DND-41 (cell line): Measurements from ENCODE around the gene ZNF19.

Source experiments
- ATAC-seq: fragments of 200-7000 bp; cut with Tn5 transposase; 3 replicates; pipeline ENCODE4 v1.9.1; 2021; ENCODE audit warnings: low read depth; ENCODE audit not compliant: insufficient read depth
- DNase-seq: peaks from one replicate; pipeline ENCODE4 v3.0.0-alpha.2; 2020
- H2AFZ ChIP-seq: 2 replicates; pipeline ENCODE4 v1.6.0; 2012; ENCODE audit warnings: low read depth, low read length
- H3K27ac ChIP-seq: 2 replicates; pipeline ENCODE4 v1.5.1; 2012; ENCODE audit warnings: low read length, inconsistent platforms
- H3K27me3 ChIP-seq: fragments of 200-600 bp; sonication (generic); 2 replicates; pipeline ENCODE4 v1.6.0; 2012; ENCODE audit warnings: low read length, mild to moderate bottlenecking, inconsistent platforms; ENCODE audit not compliant: insufficient read depth, poor library complexity
- H3K36me3 ChIP-seq: 2 replicates; pipeline ENCODE4 v1.5.1; 2012; ENCODE audit warnings: low read length, inconsistent platforms; ENCODE audit not compliant: insufficient read depth
- H3K4me1 ChIP-seq: 2 replicates; pipeline ENCODE4 v1.5.1; 2012; ENCODE audit warnings: mild to moderate bottlenecking, low read length; ENCODE audit not compliant: insufficient read depth
- H3K4me2 ChIP-seq: 2 replicates; pipeline ENCODE4 v1.6.0; 2012; ENCODE audit warnings: mild to moderate bottlenecking, moderate library complexity, low read length, inconsistent platforms; ENCODE audit not compliant: insufficient read depth
- H3K4me3 ChIP-seq, 2 experiments: fragments of 200-600 bp in 1 of 2; shearing (Covaris generic) in 1 of 2; 2 replicates each; pipeline ENCODE4 v1.5.1; 2012 to 2016; ENCODE audit warnings: inconsistent platforms in 2 of 2, low read length in 2 of 2, mild to moderate bottlenecking in 2 of 2, low read depth in 1 of 2, moderate library complexity in 1 of 2
- H3K79me2 ChIP-seq: 2 replicates; pipeline ENCODE4 v1.6.0; 2012; ENCODE audit warnings: low read length, inconsistent platforms; ENCODE audit not compliant: insufficient read depth
- H3K9ac ChIP-seq: 2 replicates; pipeline ENCODE4 v1.6.0; 2012; ENCODE audit warnings: low read depth, mild to moderate bottlenecking, inconsistent platforms, low read length, moderate library complexity
- H3K9me3 ChIP-seq: 2 replicates; pipeline ENCODE4 v1.5.1; 2012; ENCODE audit warnings: low read length, moderate library complexity, mild to moderate bottlenecking, inconsistent platforms; ENCODE audit not compliant: insufficient read depth, severe bottlenecking
- H4K20me1 ChIP-seq: 2 replicates; pipeline ENCODE4 v1.6.0; 2012; ENCODE audit warnings: low read length; ENCODE audit not compliant: insufficient read depth
- EZH2 ChIP-seq: IDR thresholded peaks from 3 replicates; pipeline ENCODE4 v1.6.1; 2012; ENCODE audit warnings: borderline replicate concordance, low read depth, mild to moderate bottlenecking, moderate library complexity, low read length, inconsistent platforms; ENCODE audit not compliant: severe bottlenecking
- TF ChIP-seq, protein P1 (sequence below): IDR thresholded peaks from 2 replicates; pipeline ENCODE4 v1.5.1; 2012; ENCODE audit warnings: borderline replicate concordance, low read length, moderate library complexity, mild to moderate bottlenecking; ENCODE audit not compliant: poor library complexity, severe bottlenecking; ENCODE audit errors: extremely low read depth

Gene ZNF19

DNA sequence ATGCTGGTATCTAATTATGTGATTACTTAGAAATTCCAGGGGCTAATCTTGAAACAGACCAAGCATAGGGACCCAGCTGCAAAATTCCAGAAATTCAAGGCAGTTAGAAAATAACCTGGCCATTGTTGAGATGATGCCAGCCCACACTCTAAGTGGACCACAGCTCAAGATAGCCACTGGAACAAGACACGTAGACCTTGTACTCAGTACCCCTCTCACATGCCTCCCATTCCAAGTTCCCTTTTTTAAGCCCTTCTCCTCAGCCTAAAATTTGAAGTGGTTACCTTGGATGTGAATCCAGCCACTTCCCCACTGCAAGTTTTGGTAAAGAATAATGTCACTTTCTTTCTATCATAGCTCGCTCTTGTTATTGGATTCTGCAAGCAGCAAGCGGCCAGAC is 4.1 kb upstream of the ZNF19 start:
- Histone ChIP-seq H3K9ac (no peak overlapping the region), H3K36me3 (no peaks in the 10 kb centered on the region), H2AFZ (no peak overlapping the region), H3K4me1 (no peaks in the 10 kb centered on the region), H3K9me3 (no peaks in the 10 kb centered on the region), H3K27ac (no peak overlapping the region), H3K27me3 (peaks cover 3% of the 10 kb centered on the region), H3K4me3 (no peak overlapping the region), H3K79me2 (no peaks in the 10 kb centered on the region), H3K4me2 (no peak overlapping the region), H4K20me1 (no peaks in the 10 kb centered on the region)
- TF ChIP-seq EZH2: no peak
- TF ChIP-seq, protein P1, sequence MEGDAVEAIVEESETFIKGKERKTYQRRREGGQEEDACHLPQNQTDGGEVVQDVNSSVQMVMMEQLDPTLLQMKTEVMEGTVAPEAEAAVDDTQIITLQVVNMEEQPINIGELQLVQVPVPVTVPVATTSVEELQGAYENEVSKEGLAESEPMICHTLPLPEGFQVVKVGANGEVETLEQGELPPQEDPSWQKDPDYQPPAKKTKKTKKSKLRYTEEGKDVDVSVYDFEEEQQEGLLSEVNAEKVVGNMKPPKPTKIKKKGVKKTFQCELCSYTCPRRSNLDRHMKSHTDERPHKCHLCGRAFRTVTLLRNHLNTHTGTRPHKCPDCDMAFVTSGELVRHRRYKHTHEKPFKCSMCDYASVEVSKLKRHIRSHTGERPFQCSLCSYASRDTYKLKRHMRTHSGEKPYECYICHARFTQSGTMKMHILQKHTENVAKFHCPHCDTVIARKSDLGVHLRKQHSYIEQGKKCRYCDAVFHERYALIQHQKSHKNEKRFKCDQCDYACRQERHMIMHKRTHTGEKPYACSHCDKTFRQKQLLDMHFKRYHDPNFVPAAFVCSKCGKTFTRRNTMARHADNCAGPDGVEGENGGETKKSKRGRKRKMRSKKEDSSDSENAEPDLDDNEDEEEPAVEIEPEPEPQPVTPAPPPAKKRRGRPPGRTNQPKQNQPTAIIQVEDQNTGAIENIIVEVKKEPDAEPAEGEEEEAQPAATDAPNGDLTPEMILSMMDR: no peak
- no peak for ATAC-seq
- no peak for DNase-seq

DNA sequence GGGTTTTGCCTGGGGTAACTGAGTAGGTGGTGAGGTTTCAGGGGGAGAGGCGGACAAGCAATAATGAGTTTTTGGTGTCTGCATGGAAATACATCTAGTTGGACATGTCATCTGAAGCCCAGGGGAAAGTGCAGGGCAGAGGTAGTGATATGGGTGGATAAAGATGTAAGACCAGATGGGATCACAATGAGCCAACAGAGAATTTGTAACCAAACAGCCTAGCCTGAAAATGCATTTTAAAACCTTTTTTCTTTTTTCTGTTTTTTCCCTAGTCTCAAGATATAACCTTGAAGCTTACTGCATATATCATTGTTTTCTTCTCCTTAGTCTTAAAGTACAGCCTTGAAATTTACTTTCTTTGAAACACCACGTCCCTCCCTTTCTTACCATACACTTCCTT is 3.7 kb upstream of the ZNF19 start:
- Histone ChIP-seq H3K9me3 (no peaks in the 10 kb centered on the region), H3K36me3 (no peaks in the 10 kb centered on the region), H3K27ac (no peak overlapping the region), H3K4me2 (no peak overlapping the region), H3K4me1 (no peaks in the 10 kb centered on the region), H3K27me3 (peaks cover 3% of the 10 kb centered on the region), H3K79me2 (no peaks in the 10 kb centered on the region), H3K9ac (no peak overlapping the region), H2AFZ (no peak overlapping the region), H3K4me3 (no peak overlapping the region), H4K20me1 (no peaks in the 10 kb centered on the region)
- ATAC-seq (no peak), DNase-seq (no peak)
- TF ChIP-seq, protein P1: no peak
- no peak for TF ChIP-seq EZH2

DNA sequence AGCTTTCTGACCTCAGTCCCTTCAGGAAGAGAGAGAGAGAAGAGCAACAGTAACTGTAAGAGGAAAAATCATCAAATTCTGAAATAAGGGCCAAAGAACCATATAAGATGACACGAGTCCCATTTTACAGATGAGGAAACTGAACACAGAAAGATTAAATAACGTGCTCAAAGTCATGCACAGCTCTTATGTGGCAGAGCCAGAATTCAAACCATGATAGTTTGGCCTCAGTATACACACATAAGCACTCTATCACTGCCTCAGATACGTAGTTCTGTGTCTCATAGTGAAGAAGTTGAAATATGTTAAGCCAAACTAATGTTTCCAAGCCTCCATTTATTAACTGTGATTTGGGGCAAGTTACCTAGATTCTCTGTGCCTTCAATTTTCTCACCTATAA is 1.9 kb upstream of the ZNF19 start:
- ATAC-seq (no peak), DNase-seq (no peak)
- Histone ChIP-seq H3K36me3 (no peaks in the 10 kb centered on the region), H3K4me3 (no peak overlapping the region), H4K20me1 (no peaks in the 10 kb centered on the region), H3K9ac (no peak overlapping the region), H2AFZ (no peak overlapping the region), H3K27ac (no peak overlapping the region), H3K27me3 (peaks cover 3% of the 10 kb centered on the region), H3K9me3 (no peaks in the 10 kb centered on the region), H3K79me2 (no peaks in the 10 kb centered on the region), H3K4me2 (no peak overlapping the region), H3K4me1 (no peaks in the 10 kb centered on the region)
- no peak for TF ChIP-seq EZH2
- TF ChIP-seq, protein P1: no peak

DNA sequence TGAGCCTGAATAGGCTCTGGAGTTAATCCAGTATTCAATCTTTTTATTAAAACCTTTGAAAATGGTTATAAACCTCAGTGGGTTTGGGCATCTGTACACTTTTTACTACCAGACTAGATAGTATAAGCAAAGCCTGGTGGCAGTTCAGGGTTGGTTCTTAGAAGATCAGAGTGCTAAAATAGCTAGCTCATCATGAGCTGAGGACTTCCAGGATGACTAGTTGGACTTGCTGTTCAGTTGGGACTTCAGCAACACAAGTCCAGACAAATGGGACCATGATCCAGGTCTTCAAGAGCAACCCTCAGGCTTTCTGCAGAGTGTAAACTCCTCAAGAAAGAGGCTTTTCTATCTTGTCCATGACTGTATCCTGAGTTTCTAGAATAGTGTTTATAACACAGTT is 1.2 kb upstream of the ZNF19 start:
- TF ChIP-seq, protein P1: no peak
- no peak for TF ChIP-seq EZH2
- Histone ChIP-seq H3K27me3 (peaks cover 3% of the 10 kb centered on the region), H3K4me3 (no peak overlapping the region), H3K9ac (no peak overlapping the region), H3K36me3 (no peaks in the 10 kb centered on the region), H3K9me3 (no peaks in the 10 kb centered on the region), H2AFZ (no peak overlapping the region), H3K27ac (no peak overlapping the region), H3K4me1 (no peaks in the 10 kb centered on the region), H3K79me2 (no peaks in the 10 kb centered on the region), H4K20me1 (no peaks in the 10 kb centered on the region), H3K4me2 (no peak overlapping the region)
- no peak for ATAC-seq
- no peak for DNase-seq
